ENCODE results near the gene CDC42BPA.
"Not testable (repeated sequence)": the region's sequence is repeated elsewhere in the genome, so short reads cannot be mapped to it uniquely, and the experiment has no call there.

CDC42BPA gene

DNA sequence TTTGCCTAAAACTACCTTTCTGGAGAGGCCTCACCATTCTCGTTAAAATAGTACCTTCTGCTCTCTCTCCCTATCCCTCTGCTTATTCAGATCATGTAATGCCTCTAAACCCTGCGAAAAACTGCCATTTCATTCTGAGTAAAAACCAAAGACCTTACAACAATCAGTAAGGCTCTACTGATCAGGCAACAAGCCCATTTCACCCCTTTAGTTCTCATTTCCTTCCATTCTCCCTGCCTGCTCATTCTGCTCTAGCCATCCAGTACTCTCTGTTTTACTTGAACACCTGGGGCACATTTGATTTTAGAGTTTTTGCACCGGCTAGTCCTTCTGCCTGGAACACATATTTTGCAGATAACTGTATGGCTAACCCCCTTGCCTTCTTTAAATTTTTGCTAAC, 190.4 kb downstream of the CDC42BPA start:
- no peak for DNase-seq

- no peak for DNase-seq
Observed at GRCh38 chr1:227125929-227126545, 192.3 kb downstream of the CDC42BPA start.

- no peak for DNase-seq
Observed at GRCh38 chr1:227124473-227124872, 193.8 kb downstream of the CDC42BPA start.

DNA sequence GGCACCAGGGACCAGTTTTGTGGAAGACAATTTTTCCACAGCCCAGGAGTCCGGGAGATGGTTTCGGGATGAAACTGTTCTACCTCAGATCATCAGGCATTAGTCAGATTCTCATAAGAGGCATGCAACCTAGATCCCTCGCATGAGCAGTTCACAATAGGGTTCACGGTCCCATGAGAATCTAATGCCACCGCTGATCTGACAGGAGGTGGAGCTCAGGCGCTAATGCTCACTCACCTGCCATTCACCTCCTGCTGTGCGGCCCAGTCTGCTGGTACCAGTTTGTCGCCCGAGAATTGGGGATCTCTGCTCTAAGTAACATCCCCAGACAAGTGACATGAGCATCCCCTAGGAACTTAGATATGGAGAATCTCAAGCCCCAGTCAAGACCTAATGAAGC, 197.5 kb downstream of the CDC42BPA start:
- no peak for DNase-seq

DNA sequence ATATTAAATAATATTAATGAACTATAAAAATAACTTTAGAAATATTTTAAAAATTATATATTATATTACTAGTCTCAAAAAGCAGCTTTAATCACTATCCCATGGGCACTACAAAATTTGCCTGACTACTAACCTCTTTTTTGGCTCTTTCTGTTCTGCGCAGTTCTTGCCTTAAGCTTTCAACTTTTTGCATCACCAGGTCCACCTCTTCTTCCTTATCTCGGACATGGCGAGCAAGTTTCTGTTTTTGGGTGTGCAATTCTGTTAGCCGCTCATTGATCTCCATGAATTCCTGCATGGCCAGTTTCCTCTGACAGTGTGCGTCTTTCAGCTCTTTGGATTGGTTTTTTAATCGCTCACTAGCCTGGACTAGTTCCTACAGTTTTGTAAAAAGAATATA, 205.8 kb downstream of the CDC42BPA start:
- DNase-seq = no peak

- no peak for DNase-seq
Observed at GRCh38 chr1:227111782-227112181, 206.5 kb downstream of the CDC42BPA start.

DNA sequence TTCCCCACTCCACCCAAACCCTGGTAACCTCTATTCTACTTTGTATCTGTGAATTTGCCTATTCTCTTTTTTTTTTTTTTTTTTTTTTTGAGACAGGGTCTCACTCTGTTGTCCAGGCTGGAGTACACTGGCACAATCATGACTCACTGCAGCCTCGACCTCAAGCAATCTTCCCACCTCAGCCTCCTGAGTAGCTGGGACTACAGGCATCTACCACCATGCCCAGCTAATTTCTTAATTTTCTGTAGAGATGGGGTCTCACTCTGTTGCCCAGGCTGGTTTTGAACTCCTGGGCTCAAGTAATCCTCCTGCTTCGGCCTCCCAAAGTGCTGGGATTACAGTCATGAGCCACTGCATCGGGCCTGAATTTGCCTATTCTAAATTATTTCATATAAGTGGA, 213.0 kb downstream of the CDC42BPA start:
- not testable (repeated sequence) for DNase-seq

GRCh38 chr1:227102056-227102455, 216.2 kb downstream of the CDC42BPA start:
- DNase-seq = no peak

- DNase-seq = no peak
Observed at GRCh38 chr1:227094249-227094966, 223.9 kb downstream of the CDC42BPA start.

GRCh38 chr1:227093309-227093708, 225.0 kb downstream of the CDC42BPA start:
- DNase-seq = no peak

DNA sequence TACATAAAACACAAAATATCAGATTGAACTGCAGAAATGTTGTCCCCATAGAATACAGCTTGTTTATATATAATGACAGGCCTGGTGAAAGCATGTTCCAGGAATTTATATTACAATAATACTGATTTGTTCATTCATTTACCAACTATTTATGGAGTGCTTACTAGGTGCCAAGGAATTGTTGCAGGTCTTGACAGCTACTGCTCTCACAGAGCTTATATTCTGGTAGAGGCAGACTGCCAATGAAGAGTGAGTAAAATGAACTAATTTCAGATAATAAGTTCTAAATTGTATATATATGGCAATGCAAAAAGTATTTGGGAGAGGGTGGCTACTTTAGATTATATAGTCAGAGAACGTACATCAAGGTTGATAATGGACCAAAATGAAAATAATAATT, 226.2 kb downstream of the CDC42BPA start:
- DNase-seq = no peak

GRCh38 chr1:227086636-227087035, 231.7 kb downstream of the CDC42BPA start:
- DNase-seq = no peak

- no peak for DNase-seq
Observed at GRCh38 chr1:227082999-227083746, 235.1 kb downstream of the CDC42BPA start.

GRCh38 chr1:227077783-227078182, 240.5 kb downstream of the CDC42BPA start:
- no peak for DNase-seq

DNA sequence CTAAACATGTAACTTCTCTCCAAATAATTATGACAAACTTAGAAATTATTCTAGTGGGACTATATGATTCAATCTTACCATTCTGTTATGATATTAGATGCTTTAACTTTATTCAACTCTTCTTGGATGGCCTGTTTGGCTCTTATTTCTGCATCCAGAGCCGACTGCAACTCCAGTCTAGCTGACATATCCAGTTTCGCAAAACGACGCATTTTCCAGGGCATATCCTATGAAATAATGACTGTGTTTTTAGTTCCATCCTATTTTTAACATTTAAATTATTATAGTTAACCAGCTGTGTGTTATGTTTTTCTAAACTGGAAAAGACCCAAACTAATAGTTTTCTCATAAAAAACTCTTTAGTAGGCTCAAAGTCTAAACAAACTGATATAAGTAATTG, 244.5 kb downstream of the CDC42BPA start:
- DNase-seq = no peak

- DNase-seq = no peak
Observed at GRCh38 chr1:227072991-227073390, 245.3 kb downstream of the CDC42BPA start.

GRCh38 chr1:227071895-227072587, 246.3 kb downstream of the CDC42BPA start:
- DNase-seq = no peak

GRCh38 chr1:227070638-227071285, 247.5 kb downstream of the CDC42BPA start:
- DNase-seq = no peak

- DNase-seq = no peak
Observed at GRCh38 chr1:227069490-227069889, 248.8 kb downstream of the CDC42BPA start.

DNA sequence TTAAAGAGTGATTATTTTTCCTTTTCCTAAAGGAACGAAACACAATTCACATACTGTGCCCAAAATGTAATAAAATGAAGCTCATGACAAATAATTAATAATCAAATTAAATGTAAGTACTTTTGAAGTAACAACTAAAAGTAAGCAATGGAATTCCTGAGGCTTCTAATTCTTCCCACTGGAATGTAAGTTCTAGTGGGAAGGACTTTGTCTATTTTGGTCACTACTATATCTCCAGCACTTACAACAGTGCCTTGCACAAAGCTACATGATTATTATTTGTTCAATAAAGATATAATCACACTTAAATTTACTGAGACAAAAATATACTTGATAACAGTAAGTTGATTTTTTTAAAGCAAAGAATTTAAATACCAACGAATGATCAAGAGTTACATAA, 249.4 kb downstream of the CDC42BPA start:
- DNase-seq = no peak

DNA sequence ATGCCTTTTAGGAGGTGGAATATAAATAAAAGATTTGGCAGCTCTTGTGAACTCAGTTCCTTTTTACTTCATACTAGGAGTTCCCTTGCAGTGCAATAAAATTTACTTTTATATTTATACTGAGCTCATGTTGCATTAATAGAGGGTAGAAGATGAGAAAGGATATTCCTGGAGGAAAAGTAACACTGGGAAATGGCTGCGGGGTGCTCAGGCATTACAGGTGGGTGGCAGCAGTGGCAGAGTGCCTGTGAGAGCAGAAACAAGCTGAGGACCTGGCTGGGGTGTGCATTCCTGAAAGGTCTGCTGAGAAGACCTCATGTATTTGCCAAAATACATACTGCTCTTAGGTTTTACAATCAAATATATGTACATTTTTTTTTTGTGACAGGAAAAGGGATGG, 251.3 kb downstream of the CDC42BPA start:
- no peak for DNase-seq

- no peak for DNase-seq
Observed at GRCh38 chr1:227065311-227065710, 253.0 kb downstream of the CDC42BPA start.

- DNase-seq = no peak
Observed at GRCh38 chr1:227062306-227062705, 256.0 kb downstream of the CDC42BPA start.

Data from activated T-cell treated with anti-CD3 and anti-CD28 coated beads, Interleukin-2, amount 50 U/mL, for 1 hour (primary cell).